D341Med (cell line): Measurements from ENCODE around the gene SSTR3.

ENCODE experiments used
- DNase-seq: peaks from one replicate; pipeline ENCODE4 v3.0.0; 2012; ENCODE audit warnings: low spot score

SSTR3 gene

DNA sequence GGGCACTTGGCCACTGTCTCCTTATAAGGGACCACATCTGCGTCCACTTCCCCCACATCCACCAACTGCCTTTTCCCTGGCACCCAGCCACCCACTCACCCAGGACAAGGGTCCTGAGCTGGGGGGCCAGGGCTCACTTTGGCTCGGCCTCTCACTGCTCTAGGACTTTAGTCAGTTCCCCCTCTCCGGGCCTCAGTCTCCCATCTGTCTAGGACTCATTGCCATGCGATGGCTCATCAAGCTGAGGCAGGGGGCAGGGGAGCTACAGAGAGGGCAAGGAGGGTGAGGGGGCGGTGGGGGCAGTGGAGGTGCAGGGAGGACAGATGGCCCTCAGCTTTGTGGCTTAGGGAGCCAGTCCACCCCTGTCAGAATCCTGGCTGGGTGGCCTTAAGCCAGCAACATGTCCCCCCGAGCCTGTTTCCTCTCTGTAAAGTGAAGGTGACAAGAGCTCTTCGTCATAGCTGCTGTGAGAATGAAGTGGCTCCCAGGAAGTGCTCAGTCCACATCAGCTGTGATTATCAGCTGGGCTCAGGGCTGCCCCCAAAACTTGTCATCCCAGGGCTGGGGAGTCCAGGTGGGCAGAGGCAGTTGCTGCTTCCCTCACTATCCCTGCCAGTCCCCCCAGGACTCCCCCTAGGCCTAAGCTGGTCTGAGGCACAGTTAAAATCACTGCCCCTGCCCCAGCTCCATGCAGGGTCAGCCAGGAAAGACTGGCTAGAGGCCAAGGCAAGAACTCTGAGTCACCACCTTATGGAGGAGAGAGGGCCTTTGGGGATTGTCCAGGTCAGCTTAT lies 16.9 kb upstream of the SSTR3 start:
- no peak for DNase-seq

DNA sequence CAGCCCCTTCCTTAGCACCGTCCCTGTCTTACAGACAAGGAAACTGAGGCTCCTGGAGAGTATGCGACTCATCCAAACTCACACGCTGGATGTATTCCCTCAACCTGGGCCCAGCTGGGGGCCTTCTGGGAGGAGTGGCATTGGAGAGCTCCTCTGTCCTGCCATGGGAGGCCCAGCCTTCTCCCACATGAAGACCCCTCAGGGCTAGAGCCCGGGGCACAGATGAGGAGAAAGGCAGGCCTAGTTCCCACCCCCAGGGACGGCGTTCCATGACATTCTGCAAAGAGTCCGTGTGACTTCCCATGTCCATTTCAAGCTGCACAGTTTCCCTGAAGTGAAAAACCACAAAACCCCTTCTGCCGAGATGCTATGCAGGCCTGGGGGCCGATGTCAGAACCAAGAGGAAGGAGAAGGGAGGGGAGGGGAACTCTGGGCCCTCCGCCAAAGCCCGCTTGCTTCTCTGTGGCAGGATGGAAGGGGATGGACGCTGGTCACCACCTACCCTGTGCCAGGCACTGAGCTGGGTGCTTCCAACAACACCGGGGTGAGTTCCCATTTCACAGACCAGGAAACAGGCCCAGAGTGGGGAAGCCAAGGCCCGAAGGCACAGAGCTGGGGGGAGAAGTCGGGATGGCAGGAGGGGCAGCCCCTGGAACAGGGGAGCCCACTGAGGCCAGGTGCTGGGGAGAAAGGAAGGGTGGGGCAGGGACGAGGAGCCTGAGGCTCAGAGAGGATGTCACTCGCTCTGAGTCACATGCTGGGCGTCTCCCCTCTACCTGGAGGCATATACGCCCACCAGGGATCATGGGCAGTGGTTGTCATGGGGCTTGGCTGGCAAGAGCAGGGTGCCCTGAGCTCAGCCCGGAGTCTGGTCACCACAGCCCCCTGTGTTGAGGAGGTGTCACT lies 16.1 kb upstream of the SSTR3 start:
- no peak for DNase-seq

DNA sequence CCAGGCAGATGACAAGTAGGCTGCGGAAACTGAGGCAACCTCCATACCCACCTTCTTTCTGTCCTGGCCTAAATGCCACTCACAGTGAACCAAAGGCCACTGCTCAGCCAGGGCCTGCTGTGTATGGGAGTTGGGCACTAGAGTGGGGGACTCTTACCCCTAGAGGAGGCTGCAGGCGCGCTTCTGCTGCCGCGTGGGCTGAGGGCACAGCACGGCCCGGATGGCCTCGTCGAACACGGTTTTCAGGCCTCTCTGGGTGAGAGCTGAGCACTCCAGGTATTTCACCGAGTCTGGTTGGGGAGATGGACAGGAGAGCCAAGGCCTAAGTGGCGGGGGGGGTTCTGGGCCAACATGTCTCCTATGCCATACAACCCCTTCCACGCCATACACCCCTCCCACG lies 14.2 kb upstream of the SSTR3 start:
- DNase-seq: no peak

DNA sequence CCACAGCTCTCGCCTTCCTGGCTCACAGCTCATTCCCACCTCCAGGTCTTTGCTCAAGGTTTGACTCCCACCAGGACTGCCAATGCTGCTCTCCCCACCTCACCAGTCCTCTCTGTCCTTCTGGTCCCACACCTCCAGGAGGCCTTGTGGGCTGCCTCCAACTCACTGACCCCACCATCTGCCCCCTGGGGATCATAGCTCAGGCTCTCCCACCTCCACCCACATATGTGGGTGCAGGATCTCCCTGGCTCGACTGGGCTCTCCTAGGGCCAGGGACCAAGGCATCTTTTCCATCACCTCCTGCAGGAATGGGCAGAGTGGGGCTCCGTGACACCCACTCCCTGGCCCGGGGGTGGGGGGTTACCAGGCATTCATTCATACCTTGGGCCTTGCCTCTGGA lies 13.8 kb upstream of the SSTR3 start:
- no peak for DNase-seq

DNA sequence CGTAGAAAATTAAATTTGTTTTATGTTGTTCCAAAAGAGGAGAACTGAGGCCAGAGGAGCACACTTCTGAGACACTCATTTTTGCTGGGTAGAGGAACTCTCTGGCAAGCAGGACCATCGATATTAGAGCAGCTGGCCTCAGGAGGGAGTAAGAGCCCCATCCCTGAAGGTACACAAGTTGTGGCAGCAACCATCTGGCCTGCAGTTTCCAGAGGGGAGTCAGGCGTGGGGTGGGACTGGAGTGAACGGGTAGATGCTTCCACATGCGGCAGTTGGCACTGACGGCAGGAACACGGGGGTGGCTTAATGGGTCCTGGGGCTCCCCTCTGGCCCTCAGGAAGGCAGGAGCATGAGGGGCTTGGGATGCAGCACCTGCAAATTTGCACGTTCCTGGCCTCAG lies 13.2 kb upstream of the SSTR3 start:
- no peak for DNase-seq

DNA sequence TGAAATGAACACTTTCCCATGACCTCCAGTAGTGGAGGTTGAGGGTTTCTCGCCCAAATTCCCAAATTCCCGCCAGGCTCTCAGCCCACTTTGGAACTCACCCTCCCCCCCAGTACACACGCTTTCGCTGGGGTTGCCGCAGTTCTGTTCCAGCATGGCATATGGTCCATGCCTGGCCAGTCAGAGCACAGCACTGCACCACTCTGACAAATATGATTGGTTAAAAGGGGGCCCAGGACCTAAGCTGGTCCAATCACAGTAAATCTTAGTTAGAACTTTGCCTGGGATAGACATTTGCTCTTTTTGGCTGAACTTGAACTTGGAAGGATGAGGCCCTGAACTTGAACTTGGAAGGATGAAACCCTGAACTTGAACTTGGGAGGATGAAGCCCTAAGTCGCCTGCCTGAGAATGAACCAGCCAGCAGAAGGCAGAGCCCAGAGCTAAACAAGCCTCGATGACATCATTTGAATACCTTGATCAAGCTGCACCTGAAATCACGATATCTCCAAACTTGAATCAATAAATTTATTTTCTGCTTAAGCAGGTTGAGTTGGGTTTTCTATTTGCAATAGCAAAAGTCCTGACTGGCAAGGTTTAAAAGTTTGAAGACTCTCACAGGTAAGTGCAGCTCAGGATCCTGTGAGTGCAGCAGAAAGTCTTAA lies 12.6 kb upstream of the SSTR3 start:
- no peak for DNase-seq

DNA sequence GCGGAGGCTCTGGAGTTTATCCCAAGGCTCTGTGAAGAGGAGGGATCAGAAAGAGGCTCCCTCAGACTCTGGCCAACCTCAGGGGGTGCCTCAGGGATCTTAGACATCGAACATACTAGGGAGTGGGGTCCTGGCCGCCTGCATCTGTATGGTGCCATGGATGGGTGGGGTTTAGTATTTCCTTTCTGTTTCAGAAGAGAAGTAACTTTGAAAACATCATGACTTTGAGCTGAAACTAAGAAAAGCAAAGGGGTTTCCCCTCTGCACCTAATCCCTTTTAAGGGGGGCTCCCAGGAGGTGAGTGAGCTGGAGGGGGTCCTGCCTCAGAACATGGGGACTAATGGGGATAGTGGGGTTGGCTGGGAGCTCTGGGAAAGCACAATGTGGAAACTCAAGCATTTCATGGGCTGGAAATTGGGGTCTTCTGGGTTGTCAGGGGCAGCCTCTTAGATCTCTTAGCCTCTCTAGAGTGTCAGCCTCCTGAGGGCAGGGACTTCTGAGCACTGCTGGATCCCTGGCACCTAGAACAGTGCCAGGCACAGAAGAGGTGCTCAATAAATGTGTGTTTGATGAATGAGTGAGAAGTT lies 11.8 kb upstream of the SSTR3 start:
- no peak for DNase-seq

DNA sequence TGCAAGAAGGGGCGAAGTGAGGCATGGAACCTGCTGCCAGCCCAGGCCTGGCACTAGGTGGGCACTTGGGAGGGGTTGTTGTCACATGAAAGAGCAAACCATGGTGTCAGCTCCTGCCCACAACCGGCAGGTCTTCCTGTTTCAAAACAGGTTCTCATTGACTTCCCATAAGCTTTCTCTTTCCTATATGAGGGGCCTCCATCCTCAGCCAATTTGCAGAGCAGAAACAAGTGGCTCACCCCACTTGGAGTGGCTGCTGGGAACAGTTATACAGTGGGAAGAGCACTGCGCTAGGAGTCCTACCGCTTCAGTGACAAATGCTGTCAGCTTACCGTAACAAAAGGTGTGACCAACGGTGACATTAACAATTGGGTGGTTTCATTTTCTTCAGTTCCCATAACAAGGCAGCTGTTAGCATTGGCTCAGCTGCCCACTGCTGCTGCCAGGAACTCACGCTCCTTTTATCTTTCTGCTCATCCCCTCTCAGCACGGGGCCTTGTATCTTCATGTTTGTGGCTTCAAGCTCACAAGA lies 10.2 kb upstream of the SSTR3 start:
- no peak for DNase-seq

DNA sequence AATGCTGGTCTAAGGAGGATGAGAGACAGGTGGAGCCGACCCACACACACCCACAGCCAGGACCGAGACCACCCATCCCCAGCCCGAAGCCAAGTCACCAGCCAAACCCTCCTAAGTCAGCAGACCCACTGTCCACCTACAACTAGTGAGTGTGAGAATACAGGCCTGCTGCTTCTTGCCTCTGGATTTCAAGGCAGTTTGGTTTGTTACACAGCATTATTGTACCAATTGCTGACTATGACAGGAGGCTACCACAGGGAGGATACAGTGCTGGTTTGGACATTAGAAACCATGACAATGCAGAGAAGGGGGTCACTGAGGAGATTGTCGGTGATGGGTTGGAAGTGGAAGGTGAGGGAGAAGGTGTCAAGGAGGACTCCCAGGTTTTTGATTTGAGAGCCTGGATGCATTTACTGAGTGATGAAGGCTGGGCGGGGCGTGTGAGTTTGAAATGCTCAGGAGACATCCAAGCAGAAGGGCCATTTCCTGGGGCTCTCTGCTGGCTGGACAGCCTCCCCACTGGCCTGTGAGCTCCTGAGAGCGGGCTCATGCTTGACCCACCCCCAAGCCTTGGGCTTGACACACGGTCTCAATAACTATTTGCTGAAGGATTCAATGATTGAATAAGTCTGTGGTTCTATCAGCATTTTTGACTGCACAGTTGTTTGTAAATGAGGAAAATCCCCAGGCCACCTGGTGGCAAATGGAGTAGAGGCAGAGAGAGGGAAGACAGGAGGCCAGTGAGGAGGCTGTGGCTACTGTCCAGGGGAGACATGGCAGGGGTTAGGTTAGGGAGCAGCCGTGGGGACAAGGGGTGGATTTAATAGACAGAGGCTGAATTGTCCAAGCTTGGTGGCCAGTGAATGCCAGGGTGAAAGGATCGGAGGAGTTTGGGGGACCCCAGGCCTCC lies 9.4 kb upstream of the SSTR3 start:
- no peak for DNase-seq

DNA sequence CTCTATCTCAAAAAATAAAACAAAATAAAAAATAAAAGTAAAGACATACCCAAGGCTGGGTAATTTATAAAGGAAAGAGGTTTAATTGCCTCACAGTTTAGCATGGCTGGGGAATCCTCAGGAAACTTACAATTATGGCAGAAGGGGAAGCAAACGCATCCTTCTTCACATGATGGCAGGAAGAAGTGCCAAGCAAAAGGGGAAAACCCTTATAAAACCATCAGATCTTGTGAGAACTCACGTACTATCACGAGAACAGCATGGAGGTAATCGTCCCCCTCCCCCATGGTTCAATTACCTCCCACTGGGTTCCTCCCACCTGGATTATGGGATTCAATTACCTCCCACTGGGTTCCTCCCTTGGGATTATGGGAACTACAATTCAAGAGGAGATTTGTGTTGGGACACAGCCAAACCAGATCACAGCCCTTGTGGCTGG lies 8.3 kb upstream of the SSTR3 start:
- DNase-seq: peak; percentile 56

DNA sequence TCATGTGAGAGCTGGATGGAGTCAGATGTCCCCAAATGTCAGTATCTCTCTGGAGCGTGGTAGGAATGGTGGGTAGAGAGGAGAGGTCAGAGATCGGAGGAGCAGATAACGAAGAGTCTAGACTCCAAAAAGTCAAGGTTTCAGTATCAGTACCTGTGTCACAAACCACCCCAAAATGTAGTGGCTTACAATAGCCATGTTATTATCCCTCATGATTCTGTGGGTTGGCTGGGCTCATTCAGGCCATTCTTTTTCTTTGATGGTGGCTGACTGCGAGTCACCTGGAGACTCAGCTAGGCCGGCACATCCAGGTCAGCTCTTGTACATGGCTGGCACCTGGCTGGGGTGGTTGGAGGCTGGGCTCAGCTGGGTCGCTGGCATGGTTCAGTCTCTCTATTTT lies 7.3 kb upstream of the SSTR3 start:
- DNase-seq: no peak

DNA sequence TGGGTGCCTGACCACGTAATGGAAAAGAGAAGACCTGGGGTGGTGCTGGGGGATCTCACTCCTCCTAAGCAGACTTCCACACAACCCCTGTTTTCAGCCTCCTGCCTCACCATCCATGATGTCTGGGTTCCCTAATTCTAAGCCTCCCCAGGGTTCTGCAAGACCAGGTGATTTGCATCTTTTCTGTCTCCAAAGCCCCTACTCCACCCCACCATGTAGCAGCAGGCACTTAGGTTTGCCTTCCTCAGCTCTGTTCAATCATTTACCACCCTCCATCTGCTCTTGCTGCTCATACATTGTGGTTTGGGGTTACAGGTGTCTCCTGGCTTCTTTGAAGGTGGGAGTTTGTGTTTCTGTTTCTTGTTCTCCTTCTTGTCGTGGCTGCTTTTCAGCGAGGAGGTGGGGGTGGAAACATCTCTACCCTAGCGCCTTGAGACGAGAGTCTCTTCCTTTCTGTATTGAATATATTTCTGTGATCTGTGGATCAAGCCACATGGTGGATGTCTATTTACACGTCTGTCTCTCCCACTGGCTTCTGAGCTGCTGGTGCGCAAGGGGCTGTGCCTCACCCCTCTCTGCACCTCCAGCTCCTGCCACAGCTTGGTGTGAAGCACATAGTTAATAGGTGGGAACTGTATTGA lies 6.6 kb upstream of the SSTR3 start:
- no peak for DNase-seq

DNA sequence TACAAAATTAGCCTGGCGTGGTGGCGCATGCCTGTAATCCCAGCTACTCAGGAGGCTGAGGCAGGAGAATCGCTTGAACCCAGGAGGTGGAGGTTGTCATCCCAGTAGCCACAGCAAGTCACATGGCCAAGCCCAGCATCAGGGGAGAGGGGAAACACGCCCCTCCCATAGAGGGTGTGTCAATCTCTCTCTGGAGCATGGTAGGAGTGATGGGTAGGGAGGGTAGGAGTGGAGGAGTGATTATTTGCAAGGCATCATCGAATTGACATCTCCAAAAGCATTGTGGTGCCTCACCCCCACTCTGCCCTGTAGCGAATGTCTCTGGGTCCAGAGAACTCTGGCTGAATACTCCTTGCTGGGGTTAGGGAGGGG lies 6.1 kb upstream of the SSTR3 start:
- no peak for DNase-seq

DNA sequence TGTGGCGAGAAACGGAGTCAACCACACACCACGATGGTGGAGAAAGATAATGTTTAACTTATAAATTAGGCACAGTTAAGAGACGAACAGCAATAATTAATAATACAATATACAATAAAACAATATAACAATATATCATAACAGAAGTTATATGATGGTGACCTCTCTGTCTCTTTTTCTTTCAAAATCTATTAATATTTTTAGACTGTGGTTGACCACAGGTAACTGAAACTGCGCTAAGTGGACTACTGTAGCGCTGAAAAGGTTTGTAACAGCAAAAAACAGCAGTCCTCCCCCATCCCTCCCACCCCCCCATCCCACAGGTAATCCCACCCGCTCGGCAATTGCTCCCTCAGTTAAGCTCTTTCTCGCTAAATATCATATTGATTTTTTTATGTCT lies 3.6 kb upstream of the SSTR3 start:
- DNase-seq: no peak

DNA sequence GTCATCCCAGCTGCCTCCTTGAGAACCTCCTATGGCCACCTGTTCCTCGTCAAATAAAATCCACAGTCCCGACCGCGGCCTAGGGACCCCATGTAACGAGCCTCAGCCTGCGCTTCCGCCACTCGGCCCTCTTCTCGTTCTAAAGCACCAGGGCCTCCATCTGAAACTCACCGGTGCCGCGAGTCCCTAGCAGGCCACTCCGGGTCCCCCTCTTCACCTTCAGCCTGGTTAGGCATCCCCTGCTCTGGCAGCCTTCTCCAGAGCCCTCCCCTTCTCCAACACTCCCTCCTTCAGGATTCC lies 2.4 kb upstream of the SSTR3 start:
- DNase-seq: no peak

DNA sequence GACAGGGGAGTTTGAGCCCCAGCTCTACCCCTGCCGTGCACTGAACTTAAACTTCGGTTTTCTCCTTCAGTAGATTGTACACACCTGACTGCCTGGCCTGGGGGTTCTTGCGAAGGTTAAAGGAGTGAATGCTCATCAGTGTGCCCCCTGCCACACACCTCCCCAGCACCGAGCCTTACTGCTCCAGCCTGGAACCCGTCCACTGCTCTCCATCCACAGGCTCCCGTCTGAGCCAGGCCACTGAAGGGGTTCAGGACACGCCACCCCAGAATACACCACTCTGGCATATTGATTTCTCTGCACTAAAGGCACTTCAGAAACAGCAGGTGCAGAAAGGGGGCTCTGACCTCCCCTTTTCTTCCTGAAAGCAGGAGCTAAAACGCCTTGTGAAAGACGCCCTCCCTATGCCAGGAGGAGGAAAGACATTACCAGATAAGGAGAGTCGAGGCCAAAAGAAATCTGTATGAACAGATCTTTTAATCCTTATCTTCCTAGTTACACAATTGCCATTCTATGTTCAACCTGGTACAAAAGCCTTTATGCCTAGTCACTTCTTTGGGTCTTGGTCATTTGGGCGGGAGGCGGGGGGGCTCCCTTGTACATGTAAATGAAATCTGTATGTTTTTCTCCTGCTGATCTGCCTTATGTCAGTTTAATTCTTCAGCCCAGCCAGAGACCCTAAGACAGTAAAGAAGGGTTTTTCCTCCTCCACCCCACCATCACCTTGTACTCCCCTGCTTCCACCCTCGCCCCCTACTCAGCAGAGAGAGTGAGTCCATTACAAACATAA lies 1.9 kb upstream of the SSTR3 start:
- no peak for DNase-seq

DNA sequence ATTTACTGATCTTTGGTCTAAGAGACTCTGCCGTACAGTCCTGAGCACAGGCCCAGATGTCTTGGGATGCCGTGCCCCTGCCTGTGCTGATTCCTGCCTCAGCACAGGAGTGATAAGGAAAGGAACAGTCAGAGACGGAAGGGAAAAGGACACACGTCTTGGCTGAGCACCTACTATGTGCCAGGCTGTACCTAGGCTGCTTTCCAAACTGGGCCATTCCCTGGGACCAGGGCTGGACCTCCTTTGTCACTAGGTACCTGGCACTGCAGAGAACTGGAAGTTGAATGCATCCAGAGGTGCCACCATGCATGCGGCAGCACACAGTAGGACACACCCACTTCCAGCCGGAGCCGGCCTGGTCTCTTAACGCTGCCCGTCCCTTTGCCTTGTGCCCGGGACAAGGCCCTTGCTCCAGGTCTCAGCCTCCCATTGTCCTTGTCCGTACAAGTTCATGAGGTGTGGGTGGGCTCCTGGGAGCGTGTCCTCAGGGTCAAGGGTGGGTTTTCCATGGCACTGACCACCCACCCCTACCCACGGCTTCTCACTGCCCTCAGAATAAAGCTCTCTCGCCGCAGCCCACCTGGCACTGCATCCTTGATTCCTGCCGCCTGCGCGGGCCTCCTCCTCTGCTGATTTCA lies 1.1 kb upstream of the SSTR3 start:
- no peak for DNase-seq

DNA sequence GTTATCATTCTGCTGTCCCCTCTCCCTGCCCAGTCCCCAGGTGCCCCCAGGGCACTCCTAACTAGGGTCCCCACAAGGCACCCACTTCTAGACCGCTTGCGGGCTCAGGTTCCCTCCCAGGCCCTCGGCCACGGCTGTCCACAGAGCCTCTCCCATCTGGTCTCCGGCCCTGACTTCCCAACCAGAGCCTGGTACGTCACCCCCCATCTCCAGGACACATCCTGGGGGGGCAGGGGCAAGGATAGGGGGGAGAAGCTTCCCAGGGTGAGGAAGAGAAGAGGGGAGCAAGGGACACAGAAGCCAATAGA lies 457 bp downstream of the SSTR3 start:
- no peak for DNase-seq

DNA sequence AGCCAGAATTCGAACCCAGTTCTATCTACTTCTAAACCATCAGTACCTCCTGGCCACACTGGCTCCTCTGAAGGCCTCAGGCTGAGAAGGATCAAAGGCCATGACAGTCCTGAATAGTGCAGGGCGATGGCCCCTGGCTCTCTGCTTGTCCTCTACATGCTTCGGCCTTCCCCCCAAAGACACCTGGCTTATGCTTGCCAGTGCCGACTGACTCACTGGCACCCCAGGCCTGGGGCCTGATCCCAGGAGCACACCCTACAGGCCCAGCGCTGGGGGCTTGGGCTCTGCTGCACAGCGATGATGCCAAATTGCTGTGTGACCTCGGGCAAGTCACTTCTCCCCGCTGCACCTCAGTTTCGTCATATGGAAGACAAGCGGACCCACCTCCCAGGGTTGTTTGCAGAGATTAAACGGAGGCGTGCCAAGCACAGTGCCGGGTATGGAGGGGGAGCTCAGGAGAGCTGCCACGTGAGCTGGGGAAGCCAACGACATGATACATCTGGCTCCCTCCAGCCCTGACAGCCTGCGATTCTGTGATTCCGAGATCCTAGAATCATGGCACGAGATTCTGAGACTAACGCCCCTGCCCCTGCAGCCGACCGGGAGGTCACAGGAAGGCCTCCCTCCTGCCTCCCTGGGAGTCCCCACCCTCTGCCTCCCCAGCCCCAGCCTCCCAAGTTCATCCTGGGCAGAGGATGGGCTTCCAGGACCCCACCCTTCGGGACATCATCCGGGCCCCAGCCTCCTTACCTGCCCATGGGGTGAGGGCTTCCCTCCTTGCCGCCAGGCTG lies 1.0 kb downstream of the SSTR3 start:
- no peak for DNase-seq
